Heart right ventricle (tissue), 16 donors: ENCODE data around the gene SMYD1. TPM values are rescaled to one million over a fixed set of nuclear protein-coding genes. Genes with fewer than 3 reads are reported as not detected.

Experiments used
- ATAC-seq, 8 donors: fragments of 200-7000 bp; cut with Tn5 transposase; one replicate each; pipeline ENCODE4 v1.9.1; 2020; ENCODE audit warnings: mild to moderate bottlenecking in 8 of 8, moderate library complexity in 8 of 8, moderate number of reproducible peaks in 1 of 8
- DNase-seq, 2 donors: peaks; one replicate each; pipeline ENCODE4 v3.0.0-alpha.2; 2020
- H3K27ac ChIP-seq, 10 donors: fragments of 200-600 bp; sonication (generic) in 2 of 10; one replicate each; pipeline versions ENCODE4 v1.5.0 to v1.8.0; 2020 to 2022; ENCODE audit warnings: mild to moderate bottlenecking in 3 of 10
- H3K27me3 ChIP-seq, 7 donors: fragments of 200-600 bp; one replicate each; pipeline ENCODE4 v1.8.0; 2021 to 2022; ENCODE audit warnings: mild to moderate bottlenecking in 2 of 7
- H3K36me3 ChIP-seq, 9 donors: fragments of 200-600 bp; sonication (generic) in 1 of 9; one replicate each; pipeline versions ENCODE4 v1.5.0 to v1.8.0; 2020 to 2022; ENCODE audit warnings: mild to moderate bottlenecking in 2 of 9
- H3K4me1 ChIP-seq, 9 donors: fragments of 200-600 bp; sonication (generic) in 1 of 9; one replicate each; pipeline versions ENCODE4 v1.5.0 to v1.8.0; 2020 to 2022; ENCODE audit warnings: mild to moderate bottlenecking in 4 of 9
- H3K4me3 ChIP-seq, 10 donors: fragments of 200-600 bp; sonication (generic) in 2 of 10; one replicate each; pipeline versions ENCODE4 v1.5.0 to v1.8.0; 2020 to 2022; ENCODE audit warnings: mild to moderate bottlenecking in 7 of 10, moderate library complexity in 2 of 10
- H3K9me3 ChIP-seq, 11 donors: fragments of 200-600 bp in 10 of 11; sonication (generic) in 2 of 11; one replicate each; pipeline versions ENCODE4 v1.5.0 to v1.8.0; 2013 to 2022; ENCODE audit warnings: mild to moderate bottlenecking in 2 of 11, control low read depth in 1 of 11, moderate library complexity in 1 of 11
- CTCF ChIP-seq, 9 donors: fragments of 200-600 bp; sonication (generic) in 2 of 9; IDR thresholded peaks; one replicate each; pipeline versions ENCODE4 v1.5.0 to v1.8.0; 2021 to 2022; ENCODE audit warnings: antibody characterized with exemption in 9 of 9, mild to moderate bottlenecking in 5 of 9, moderate library complexity in 1 of 9
- WGBS, 2 donors: extraction: QIAGEN DNeasy Blood & Tissue Kit; methylation state at CpG; one replicate each; pipeline ENCODE4 v1.1.7; 2013; ENCODE audit warnings: inconsistent platforms in 1 of 2; 5-methylcytosine and 5-hydroxymethylcytosine counted together
- intact Hi-C, 10 donors: fragments of 100-400 bp; cut with DNase I; formaldehyde crosslinking; loops; one replicate each; pipeline versions ENCODE4 v1.11.1 to v1.14.2; 2022
- polyA plus RNA-seq, 2 donors: library from polyadenylated mRNA; stranded (reverse); fragments of 200-250 nt; gene quantifications; one replicate each; pipeline ENCODE4 v1.2.3, GENCODE V29; 2013
- total RNA-seq, 10 donors: library from RNA; stranded (reverse); fragmentation: NEBNext Ultra II Directional in 3 of 10; extraction: Animal tissue kit (Norgen Biotek cat#: 25700) in 3 of 10; gene quantifications; one replicate each; pipeline versions ENCODE4 v1.2.1 to v1.2.4, GENCODE V29; 2021 to 2023
- donor health status: Arrhythmogenic right ventricular cardiomyopathy.
- donor health status: ischemic (EF 13 %, LVEDD 7.1; RV severe dilation, severe dysfunction).
- donor health status: healthy with polysubstance abuse.
- donor health status: DM: no; HTN: yes; CAD: no.
- donor health status: DM: no; HTN: no; CAD: no.
- donor health status: ischemic (EF 25% LVEDD 6.9; RV normal size, moderate dysfunction).
- donor health status: ischemic (EF 25% LVEDD 5.7; RV mildly dilated, moderate dysfunction).
- donor health status: healthy.
- donor health status: DM: yes; HTN: yes; CAD: no.
- donor health status: Ischemic cardiomyopathy.
- donor health status: ischemic (EF 35%, LVEDD 5.7; RV mildly dilated, moderate dysfunction).
- donor health status: nonischemic (EF 11% LVEDD 7.7; RV severe dilation, severe dysfunction).
- donor health status: DM: yes; HTN: yes; CAD: no.
- donor health status: PGD.
- donor health status: ischemic (EF 29% LVEDD 5.4; RV normal size, mild dysfunction).
- donor health status: nonischemic (EF 23%, LVEDD 6.1; RV moderate dilation, normal function).

Gene SMYD1
- total and polyA plus RNA-seq, 12 donors, result 78.7 to 534 (median 377) TPM

- no peak for TF ChIP-seq CTCF (IDR thresholded peaks at IDR 0.05)
- intact Hi-C loops, result no loop called here
- Histone ChIP-seq H3K27me3 (no peaks in the 10 kb centered on the region), H3K4me3 (no peak overlapping the region), H3K4me1 (peaks cover 0 to 31% (median 19%) of the 10 kb centered on the region in 9 donors), H3K36me3 (peaks cover 0 to 26% (median 0%) of the 10 kb centered on the region in 9 donors), H3K9me3 (no peaks in the 10 kb centered on the region), H3K27ac (no peak overlapping the region)
- ATAC-seq, result no peak
- WGBS, 2 donors, result 90 to 96% methylated on average over 2 of the region's 2 CpGs
- DNase-seq, result no peak
Measured at GRCh38 chr2:88085099-88085498, 17.5 kb downstream of the SMYD1 start.

GRCh38 chr2:88085602-88086001 lies 18.0 kb downstream of the SMYD1 start:
- WGBS, 2 donors, result 62% methylated on average over 5 of the region's 5 CpGs
- H3K9me3 ChIP-seq, result no peaks in the 10 kb centered on the region
- peaks cover 0 to 28% (median 0%) of the 10 kb centered on the region in 9 donors for H3K36me3 ChIP-seq
- DNase-seq, result no peak
- no peak for TF ChIP-seq CTCF (IDR thresholded peaks at IDR 0.05)
- ATAC-seq, result no peak
- intact Hi-C loops, result no loop called here
- H3K27me3 ChIP-seq, result no peaks in the 10 kb centered on the region
- no peak overlapping the region for H3K27ac ChIP-seq
- H3K4me1 ChIP-seq, result peaks cover 0 to 31% (median 17%) of the 10 kb centered on the region in 9 donors
- H3K4me3 ChIP-seq, result no peak overlapping the region

GRCh38 chr2:88086401-88086800 lies 18.8 kb downstream of the SMYD1 start:
- DNase-seq, result no peak
- Histone ChIP-seq H3K36me3 (peaks cover 0 to 35% (median 0%) of the 10 kb centered on the region in 9 donors), H3K4me3 (no peak overlapping the region), H3K27me3 (no peaks in the 10 kb centered on the region), H3K4me1 (peaks cover 0 to 33% (median 14%) of the 10 kb centered on the region in 9 donors), H3K9me3 (no peaks in the 10 kb centered on the region), H3K27ac (no peak overlapping the region)
- ATAC-seq, result no peak
- intact Hi-C loops, result no loop called here
- TF ChIP-seq CTCF (IDR thresholded peaks at IDR 0.05), result no peak
- 51 to 53% methylated on average over 9 of the region's 9 CpGs for WGBS, 2 donors

GRCh38 chr2:88087073-88087472 lies 19.4 kb downstream of the SMYD1 start:
- 86 to 90% methylated on average over 2 of the region's 2 CpGs for WGBS, 2 donors
- Histone ChIP-seq H3K27me3 (no peaks in the 10 kb centered on the region), H3K36me3 (peaks cover 0 to 42% (median 0%) of the 10 kb centered on the region in 9 donors), H3K4me3 (no peak overlapping the region), H3K27ac (no peak overlapping the region), H3K4me1 (peaks cover 0 to 28% (median 7%) of the 10 kb centered on the region in 9 donors), H3K9me3 (no peaks in the 10 kb centered on the region)
- no peak for ATAC-seq
- no peak for DNase-seq
- no peak for TF ChIP-seq CTCF (IDR thresholded peaks at IDR 0.05)
- intact Hi-C loops, result no loop called here
